Fibroblast of peridontal ligament (primary cell): Measurements from ENCODE around the gene RXRG.
A peak's percentile ranks its signal among the peaks of the same experiment; 100 is the strongest.

Experiments used
- DNase-seq: peaks from one replicate; pipeline ENCODE4 v3.0.0-alpha.2; 2010; ENCODE audit errors: extremely low read depth

The RXRG gene

DNA sequence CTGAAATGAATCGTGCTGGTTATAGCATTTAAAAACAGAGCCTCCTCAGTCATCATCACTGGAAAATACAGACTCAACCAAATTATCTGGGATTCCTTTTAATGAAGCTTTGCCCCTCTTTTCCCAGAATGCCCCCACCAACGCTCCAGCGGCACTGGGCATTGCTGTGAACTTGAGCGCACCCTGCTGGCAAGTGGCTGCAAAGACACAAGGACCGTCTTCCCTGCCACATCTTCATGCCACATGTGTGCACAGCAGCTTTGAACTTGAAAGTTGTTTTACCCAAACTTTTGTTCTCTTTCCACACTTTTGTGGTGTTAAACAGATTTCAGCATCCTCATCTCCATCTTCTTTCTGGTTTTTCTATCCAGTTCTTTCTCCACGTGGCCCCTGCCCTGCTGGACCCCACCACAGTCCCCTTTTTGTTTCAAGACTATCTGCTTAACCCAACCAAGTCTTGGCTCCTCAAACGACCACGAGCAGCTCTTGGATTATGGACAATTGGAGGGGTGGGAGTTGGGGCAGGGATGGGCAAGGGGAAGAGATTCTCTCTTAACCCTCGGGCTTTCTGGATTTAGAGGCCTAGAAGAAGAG, 75.6 kb downstream of the RXRG start:
- DNase-seq, result peak; percentile 19

- DNase-seq, result peak; percentile 61
Observed at GRCh38 chr1:165367375-165367993, 77.4 kb downstream of the RXRG start.

- DNase-seq, result no peak
Observed at GRCh38 chr1:165365341-165365740, 79.6 kb downstream of the RXRG start.

GRCh38 chr1:165364568-165365133, 80.3 kb downstream of the RXRG start:
- no peak for DNase-seq

GRCh38 chr1:165356876-165357275, 88.0 kb downstream of the RXRG start:
- DNase-seq, result no peak

- no peak for DNase-seq
Observed at GRCh38 chr1:165355977-165356811, 88.7 kb downstream of the RXRG start, which contains the start of gene LMX1A. Gene LMX1A, minus strand, starts transcription at chr1:165356715. Its CDS starts 1,156 bp downstream, at chr1:165355559.

DNA sequence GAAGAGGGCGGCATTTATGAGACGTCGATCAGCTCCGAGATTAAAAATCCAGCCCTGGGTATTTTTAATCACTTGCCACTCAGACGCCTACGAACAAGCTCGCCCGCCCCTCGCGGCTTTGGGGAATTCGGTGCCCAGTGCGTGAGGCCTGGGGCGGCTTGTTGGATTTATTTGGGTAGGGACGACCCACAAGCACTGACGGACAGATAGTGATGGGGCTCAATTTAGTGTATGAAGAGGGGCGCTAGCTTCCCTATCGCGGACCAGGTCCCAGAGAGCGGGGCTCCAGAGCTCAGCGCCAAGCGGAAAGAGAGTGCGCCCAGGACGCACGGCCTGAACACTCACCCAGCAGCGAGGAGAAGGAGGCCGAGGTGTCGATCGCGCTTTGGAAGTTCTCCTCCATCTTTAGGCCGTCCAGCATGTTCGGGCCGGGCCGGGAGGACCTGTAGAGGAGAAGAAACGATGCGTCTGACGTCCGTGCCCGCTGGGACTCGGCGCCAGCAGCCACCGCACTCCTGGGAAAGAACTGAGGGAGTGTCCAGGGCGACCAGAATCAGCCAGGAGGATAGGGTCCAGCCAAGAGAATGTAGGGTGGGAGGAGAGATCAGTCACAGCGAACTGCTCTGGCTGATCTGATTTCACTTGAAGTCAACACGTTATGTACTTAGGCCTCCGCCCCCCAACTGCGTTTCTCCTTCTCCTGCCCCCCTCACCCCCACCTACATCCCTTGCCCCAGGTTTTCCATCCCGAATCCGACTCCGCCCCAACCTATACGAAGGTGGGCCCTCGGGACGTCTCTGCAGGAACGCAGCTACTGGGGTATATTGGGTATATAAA, 89.6 kb downstream of the RXRG start:
- no peak for DNase-seq

DNA sequence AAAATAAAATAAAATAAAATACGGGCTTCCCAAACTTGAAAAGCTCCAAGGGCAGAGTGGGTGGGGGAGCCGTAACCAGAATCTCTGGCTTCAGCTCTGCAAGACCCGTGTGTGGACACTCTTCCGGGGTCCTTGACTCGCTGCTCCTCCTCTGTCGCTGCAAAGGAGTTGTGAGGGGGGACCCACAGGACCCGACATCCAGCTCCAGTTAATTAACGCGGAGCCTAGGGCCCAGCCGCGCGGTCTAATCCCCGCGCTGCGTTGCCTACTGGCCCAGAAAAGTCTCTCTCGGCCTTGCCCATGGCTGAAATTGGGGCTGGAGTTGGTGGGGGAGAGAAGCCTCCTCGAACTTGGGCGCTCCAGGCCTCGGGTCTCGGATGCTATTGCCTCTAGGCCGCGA, 90.2 kb downstream of the RXRG start:
- no peak for DNase-seq

DNA sequence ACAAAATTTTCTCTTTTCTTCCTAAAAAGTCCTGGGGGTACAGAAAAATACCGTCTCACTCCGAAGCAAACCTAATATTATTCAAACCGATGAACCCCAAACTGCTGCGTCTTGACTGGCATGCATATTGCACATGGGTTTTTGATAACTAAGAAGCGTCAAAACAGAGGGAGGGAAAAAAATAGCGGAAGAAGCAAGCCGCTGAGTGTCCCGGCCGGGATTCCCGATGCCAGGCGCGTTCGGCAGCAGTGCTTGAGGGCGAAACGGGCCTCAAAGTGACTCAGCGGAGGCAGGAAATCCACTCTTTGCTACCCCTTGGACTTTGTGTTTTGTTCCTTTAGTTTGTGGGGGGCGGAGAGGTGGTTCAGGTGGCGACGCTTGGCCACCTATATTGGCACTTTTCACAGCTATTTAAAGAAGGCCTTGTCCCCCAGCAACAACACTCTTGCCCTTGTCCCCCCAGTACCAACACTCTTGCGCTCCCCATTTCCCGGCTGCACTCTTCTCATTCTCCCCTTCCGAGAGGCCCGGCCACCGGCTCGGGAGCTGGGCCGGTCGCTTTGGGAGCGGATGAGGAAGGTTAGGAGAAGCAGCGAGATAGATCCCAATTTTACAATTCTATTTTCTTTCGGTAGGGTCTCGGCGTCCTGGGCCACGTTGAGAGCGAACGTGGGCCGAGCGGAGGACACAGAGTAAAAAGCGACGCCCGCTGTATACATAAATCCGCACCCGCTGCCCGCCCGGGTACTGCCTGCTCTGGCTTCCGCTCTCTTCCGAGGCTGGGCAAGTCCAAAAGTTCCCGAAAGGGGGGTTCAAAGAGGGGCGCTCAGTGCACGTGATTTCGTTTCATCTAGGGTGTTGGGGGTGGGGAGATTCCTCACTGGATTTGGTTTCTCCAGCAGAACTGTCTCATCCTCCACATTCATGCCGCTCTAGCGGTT, 90.9 kb downstream of the RXRG start:
- no peak for DNase-seq

DNA sequence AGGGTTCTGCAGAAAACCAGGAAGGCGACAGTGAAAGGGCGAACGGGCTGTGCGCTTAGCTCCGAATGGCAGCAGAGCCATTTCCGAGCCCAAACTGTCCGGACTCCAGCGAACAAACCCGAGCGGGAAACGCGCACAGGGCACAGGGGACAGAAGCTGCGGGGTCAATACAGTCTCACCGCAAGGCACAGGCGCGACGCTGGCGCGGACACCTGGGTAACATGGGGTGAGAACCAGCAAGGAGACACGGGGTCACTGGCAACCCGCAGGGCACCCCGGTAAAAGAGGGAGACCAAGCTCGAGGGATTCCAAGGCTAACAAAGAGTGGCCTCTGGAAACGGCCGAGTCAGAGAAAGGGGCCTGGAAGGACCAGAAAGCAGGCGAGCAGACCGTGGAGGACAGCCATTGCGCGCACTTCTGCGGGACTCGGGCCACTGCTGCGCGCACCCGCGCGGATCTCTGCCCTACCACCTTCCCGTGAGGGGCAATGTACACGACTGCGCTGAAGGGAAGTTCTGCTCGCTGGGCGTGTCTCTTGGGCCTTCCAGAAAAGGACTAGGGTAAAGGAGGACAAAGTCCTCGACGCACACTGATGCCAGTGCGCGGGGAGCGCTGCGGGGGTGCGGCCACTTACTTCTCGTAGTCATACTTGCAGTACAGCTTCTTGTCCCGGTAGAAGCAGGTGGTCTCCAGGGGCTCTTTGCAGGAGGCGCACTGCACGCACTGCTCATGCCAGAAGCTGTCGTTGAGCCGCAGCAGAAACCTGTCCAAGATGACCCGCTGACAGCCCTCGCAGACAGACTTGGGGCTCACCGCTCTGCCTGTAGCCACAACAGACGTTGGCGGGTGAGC, 92.3 kb downstream of the RXRG start:
- no peak for DNase-seq

GRCh38 chr1:165351863-165352441, 93.0 kb downstream of the RXRG start:
- DNase-seq, result no peak
